HepG2 (cell line): ENCODE data around the gene TOR1A. TPM values are rescaled to one million over a fixed set of nuclear protein-coding genes. Genes with fewer than 3 reads are reported as not detected.

Experiments used
- CENPT ChIP-seq: sonication (generic); formaldehyde crosslinking; IDR thresholded peaks from 2 replicates; pipeline ENCODE4 v1.8.0; 2022; ENCODE audit warnings: low read depth, mild to moderate bottlenecking, moderate library complexity, missing genetic modification reagents
- CREB1 ChIP-seq, 2 experiments: fragments of 450-650 bp in 1 of 2; IDR thresholded peaks; 2 replicates each; pipeline ENCODE4 v1.6.1; 2016 to 2017; ENCODE audit warnings: control low read depth in 1 of 2, mild to moderate bottlenecking in 1 of 2, missing compliant biosample characterization in 1 of 2, missing genetic modification characterization in 1 of 2
- FOXC1 ChIP-seq: sonication (generic); formaldehyde crosslinking; IDR thresholded peaks from 2 replicates; pipeline ENCODE4 v1.8.0; 2022; ENCODE audit warnings: mild to moderate bottlenecking, missing genetic modification reagents, borderline replicate concordance
- IKZF5 ChIP-seq: IDR thresholded peaks from 2 replicates; pipeline ENCODE4 v1.6.1; 2018; ENCODE audit warnings: missing genetic modification reagents, mild to moderate bottlenecking, missing compliant biosample characterization
- NR2F1 ChIP-seq, 2 experiments: fragments of 450-650 bp in 1 of 2; formaldehyde crosslinking in 1 of 2; IDR thresholded peaks; 2 replicates each; pipeline versions ENCODE4 v1.5.0 to v1.6.1; 2016 to 2020; ENCODE audit warnings: mild to moderate bottlenecking in 1 of 2, missing compliant biosample characterization in 1 of 2, missing genetic modification reagents in 1 of 2, moderate library complexity in 1 of 2
- PCBP1 ChIP-seq: fragments of 200-400 bp; formaldehyde crosslinking; IDR thresholded peaks from 2 replicates; pipeline ENCODE4 v1.6.1; 2017; ENCODE audit warnings: mild to moderate bottlenecking, low read depth, low read length, borderline replicate concordance
- PHF21A ChIP-seq: sonication (generic); formaldehyde crosslinking; IDR thresholded peaks from 2 replicates; pipeline ENCODE4 v1.5.0; 2020; ENCODE audit warnings: mild to moderate bottlenecking, missing genetic modification reagents
- POGZ ChIP-seq: sonication (generic); formaldehyde crosslinking; IDR thresholded peaks from 2 replicates; pipeline ENCODE4 v1.4.0; 2020; ENCODE audit warnings: mild to moderate bottlenecking, missing genetic modification reagents
- RARA ChIP-seq: IDR thresholded peaks from 2 replicates; pipeline ENCODE4 v1.6.1; 2016; ENCODE audit warnings: missing genetic modification reagents, missing compliant biosample characterization
- RBM39 ChIP-seq: fragments of 200-400 bp; formaldehyde crosslinking; IDR thresholded peaks from one replicate; pipeline ENCODE4 v1.6.1; 2018; ENCODE audit warnings: antibody characterized with exemption, mild to moderate bottlenecking, low read depth, low read length; ENCODE audit not compliant: poor library complexity, severe bottlenecking
- RFXAP ChIP-seq: sonication (generic); formaldehyde crosslinking; IDR thresholded peaks from 2 replicates; pipeline ENCODE4 v1.4.0; 2020; ENCODE audit warnings: missing genetic modification reagents, borderline replicate concordance
- SIN3B ChIP-seq: fragments of 150-350 bp; IDR thresholded peaks from 2 replicates; pipeline ENCODE4 v1.6.1; 2014; ENCODE audit warnings: low read length
- ZNF275 ChIP-seq: sonication (generic); formaldehyde crosslinking; IDR thresholded peaks from 2 replicates; pipeline ENCODE4 v1.8.0; 2022; ENCODE audit warnings: missing genetic modification reagents, mild to moderate bottlenecking, inconsistent platforms, borderline replicate concordance
- ZNF326 ChIP-seq: sonication (generic); formaldehyde crosslinking; IDR thresholded peaks from 2 replicates; pipeline ENCODE4 v1.4.0; 2020; ENCODE audit warnings: missing genetic modification reagents, borderline replicate concordance
- ZNF407 ChIP-seq: sonication (generic); formaldehyde crosslinking; IDR thresholded peaks from one replicate; pipeline ENCODE4 v1.5.1; 2020; ENCODE audit warnings: mild to moderate bottlenecking, missing genetic modification reagents; ENCODE audit errors: not compliant biosample characterization
- ZNF709 ChIP-seq: sonication (generic); formaldehyde crosslinking; IDR thresholded peaks from 2 replicates; pipeline ENCODE4 v1.5.0; 2020; ENCODE audit warnings: mild to moderate bottlenecking, missing genetic modification reagents
- ZNF850 ChIP-seq: sonication (generic); formaldehyde crosslinking; conservative IDR thresholded peaks from 2 replicates; pipeline ENCODE4 v1.9.0; 2021; ENCODE audit warnings: mild to moderate bottlenecking, missing genetic modification reagents
- ZSCAN20 ChIP-seq: sonication (generic); formaldehyde crosslinking; IDR thresholded peaks from 2 replicates; pipeline ENCODE4 v1.4.0; 2020; ENCODE audit warnings: missing genetic modification reagents, mild to moderate bottlenecking, borderline replicate concordance
- polyA plus RNA-seq, 8 experiments: library from polyadenylated mRNA; depleted of rRNA in 3 of 8; stranded (reverse) in 7 of 8; unstranded in 1 of 8; fragments of >200 nt; fragmentation: Illumina TruSeq in 4 of 8; extraction: Trizol in 4 of 8; gene quantifications; 2 replicates each; pipeline versions ENCODE4 v1.2.1 to v1.2.3, GENCODE V29; 2011 to 2016; ENCODE audit warnings: low read depth in 4 of 8, missing spikeins in 1 of 8, mixed read lengths in 1 of 8; ENCODE audit not compliant: insufficient read depth in 1 of 8
- total RNA-seq, 5 experiments: library from RNA; depleted of rRNA; stranded (reverse); fragments of >200 nt; fragmentation: Illumina TruSeq; extraction: Trizol; gene quantifications; 2 replicates each; pipeline ENCODE4 v1.2.3, GENCODE V29; 2016; ENCODE audit warnings: low read depth in 1 of 5

TOR1A gene
- total and polyA plus RNA-seq, 2 of the 13 experiments (the other 11 are each of a cell fraction or from before 2014, with no cell fraction given) = 31.6 to 41.4 TPM

GRCh38 chr9:129802833-129803675 is 20.9 kb downstream of the TOR1A start, which contains the start of gene TOR1B (continued):
- TF ChIP-seq ZNF709 (CRISPR knock-in tag) (peak; percentile 48; the same call in 1 of the 2 replicates), CENPT (CRISPR knock-in tag) (no peak), ZNF407 (peak; percentile 52), POGZ (no peak), RFXAP (CRISPR knock-in tag) (0 out of 2 replicates have a peak, but pooled peaks have one; percentile 42), PHF21A (CRISPR knock-in tag) (peak; percentile 53; the same call in 1 of the 2 replicates), FOXC1 (CRISPR knock-in tag) (peak; percentile 52; the same call in 1 of the 2 replicates), PCBP1 (no peak), IKZF5 (peak; percentile 49), RARA (CRISPR knock-in tag) (0 out of 2 replicates have a peak, but pooled peaks have one; percentile 22), ZNF326 (CRISPR knock-in tag) (no peak), ZNF275 (CRISPR knock-in tag) (no peak), CREB1 (IDR thresholded peaks at IDR 0.05) (peak; percentile 87), CREB1 (CRISPR knock-in tag; IDR thresholded peaks at IDR 0.05) (peak; percentile 93), SIN3B (no peak), ZNF850 (CRISPR knock-in tag) (no peak), NR2F1 (CRISPR knock-in tag; IDR thresholded peaks at IDR 0.05) (no peak), ZSCAN20 (CRISPR knock-in tag) (no peak), RBM39 (no peak)
